ENCODE measurements around the gene TPD52L2.
"Not testable (repeated sequence)": the region's sequence is repeated elsewhere in the genome, so short reads cannot be mapped to it uniquely, and the experiment has no call there.

TPD52L2 gene

GRCh38 chr20:63895952-63896263, 30.8 kb downstream of the TPD52L2 start:
- DNase-seq (ENCODE audit: low spot score), result no peak

- peak; percentile 60 for DNase-seq (ENCODE audit: low spot score)
Observed at GRCh38 chr20:63896264-63897105, 31.4 kb downstream of the TPD52L2 start.

GRCh38 chr20:63897978-63898561, 33.0 kb downstream of the TPD52L2 start:
- no peak for DNase-seq (ENCODE audit: low spot score)

GRCh38 chr20:63898882-63899558, 34.0 kb downstream of the TPD52L2 start:
- no peak for DNase-seq (ENCODE audit: low spot score)

DNA sequence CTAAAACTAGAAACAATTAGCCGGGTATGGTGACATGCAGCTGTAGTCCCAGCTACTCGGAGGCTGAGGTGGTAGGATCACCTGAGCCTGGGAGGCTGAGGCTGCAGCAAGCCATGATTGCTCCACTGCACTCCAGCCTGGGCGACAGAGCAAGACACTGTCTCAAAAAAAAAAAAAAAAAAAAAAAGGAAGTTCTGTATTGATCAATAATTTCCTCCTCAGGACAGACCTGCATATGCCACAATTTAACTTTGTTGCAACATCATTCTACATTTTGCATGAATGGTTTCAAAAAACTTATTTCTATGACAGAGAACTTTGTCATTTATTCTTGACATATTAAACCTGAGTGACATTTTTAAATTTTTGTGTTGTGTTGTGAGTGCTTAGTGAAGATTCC, 35.3 kb downstream of the TPD52L2 start:
- DNase-seq (ENCODE audit: low spot score), result no peak

GRCh38 chr20:63903796-63904561, 38.9 kb downstream of the TPD52L2 start:
- DNase-seq (ENCODE audit: low spot score), result no peak

- DNase-seq (ENCODE audit: low spot score), result no peak
Observed at GRCh38 chr20:63908008-63908682, 43.1 kb downstream of the TPD52L2 start.

GRCh38 chr20:63911176-63911575, 46.1 kb downstream of the TPD52L2 start:
- DNase-seq (ENCODE audit: low spot score), result peak; percentile 60

GRCh38 chr20:63913768-63914167, 48.7 kb downstream of the TPD52L2 start:
- DNase-seq (ENCODE audit: low spot score), result no peak

GRCh38 chr20:63915471-63915870, 50.4 kb downstream of the TPD52L2 start:
- peak; percentile 77 for DNase-seq (ENCODE audit: low spot score)

GRCh38 chr20:63916371-63916939, 51.4 kb downstream of the TPD52L2 start:
- DNase-seq (ENCODE audit: low spot score), result not testable (repeated sequence)

DNA sequence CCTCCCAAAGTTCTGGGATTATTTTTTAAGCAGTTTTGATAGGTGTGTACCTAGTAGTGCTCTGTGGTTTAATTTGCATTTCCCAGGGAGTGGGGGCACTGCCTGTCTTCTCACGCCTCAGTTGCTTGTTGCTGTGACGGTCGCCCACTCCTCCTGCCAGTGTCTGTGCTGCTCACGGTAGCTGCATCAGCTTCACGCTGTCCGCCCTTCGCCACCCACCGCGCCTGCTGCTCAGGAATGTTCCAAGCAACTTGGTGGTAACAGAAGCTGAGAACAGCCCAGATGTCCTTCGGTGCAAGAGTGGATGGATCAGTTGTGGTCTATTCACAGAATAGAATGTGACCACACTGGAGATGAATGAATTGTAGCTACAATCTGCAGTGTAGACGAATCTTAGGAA, 52.7 kb downstream of the TPD52L2 start:
- no peak for DNase-seq (ENCODE audit: low spot score)

DNA sequence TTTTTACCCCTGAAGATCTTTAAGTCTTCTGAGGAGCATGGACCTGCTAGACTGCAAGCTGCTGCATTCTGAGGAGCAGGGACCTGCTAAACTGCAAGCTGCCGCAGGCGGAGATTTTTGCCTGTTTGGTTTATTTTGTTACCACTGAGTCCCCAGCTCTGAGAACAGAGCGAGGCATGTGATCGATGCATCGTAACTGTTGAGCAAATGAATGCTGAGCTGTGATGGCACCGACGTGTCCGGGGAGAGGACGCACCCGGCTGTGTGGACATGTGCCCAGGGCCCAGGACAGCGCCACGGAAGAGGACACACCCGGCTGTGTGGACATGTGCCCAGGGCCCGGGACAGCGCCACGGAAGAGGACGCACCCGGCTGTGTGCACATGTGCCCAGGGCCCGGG, 54.1 kb downstream of the TPD52L2 start:
- peak; percentile 24 for DNase-seq (ENCODE audit: low spot score)

GRCh38 chr20:63920226-63920625, 55.2 kb downstream of the TPD52L2 start:
- DNase-seq (ENCODE audit: low spot score), result no peak

- no peak for DNase-seq (ENCODE audit: low spot score)
Observed at GRCh38 chr20:63923651-63924050, 58.6 kb downstream of the TPD52L2 start.

DNA sequence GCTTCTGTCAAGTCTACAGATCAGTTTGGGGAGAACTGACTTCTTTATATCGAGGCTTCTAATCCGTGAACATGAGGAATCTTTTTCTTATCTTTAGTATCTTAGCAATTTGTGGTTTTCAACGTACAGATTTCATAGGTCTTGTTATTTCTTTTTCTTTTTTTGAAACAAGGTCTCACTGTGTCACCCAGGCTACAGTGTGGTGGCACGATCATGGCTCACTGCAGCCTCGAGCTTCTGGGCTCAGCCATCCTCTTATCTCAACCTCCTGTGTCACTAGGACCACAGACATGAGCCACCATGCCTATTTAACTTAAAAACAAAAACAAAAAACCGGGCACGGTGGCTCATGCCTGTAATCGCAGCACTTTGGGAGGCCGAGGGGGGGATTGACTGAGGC, 59.2 kb downstream of the TPD52L2 start:
- DNase-seq (ENCODE audit: low spot score), result no peak

DNA sequence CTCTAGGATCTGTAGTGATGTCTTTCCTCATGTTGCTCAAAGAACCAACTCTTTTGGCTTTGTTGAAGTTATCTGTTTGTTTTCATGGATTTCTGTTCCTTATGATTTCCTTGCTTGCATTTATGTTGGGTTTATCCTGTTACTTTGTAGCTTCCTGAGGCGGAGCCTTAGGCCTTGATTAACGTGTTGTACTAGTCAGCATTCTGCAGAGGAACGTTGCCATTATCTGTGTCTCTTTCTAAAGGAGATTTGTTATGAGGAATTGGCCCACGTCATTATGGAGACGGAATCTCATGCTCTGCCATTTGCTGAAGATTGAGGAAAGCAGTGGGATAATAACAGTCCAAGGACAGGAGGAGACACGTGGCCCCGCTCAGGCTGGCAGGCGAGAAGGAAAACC, 61.2 kb downstream of the TPD52L2 start:
- DNase-seq (ENCODE audit: low spot score), result no peak

DNA sequence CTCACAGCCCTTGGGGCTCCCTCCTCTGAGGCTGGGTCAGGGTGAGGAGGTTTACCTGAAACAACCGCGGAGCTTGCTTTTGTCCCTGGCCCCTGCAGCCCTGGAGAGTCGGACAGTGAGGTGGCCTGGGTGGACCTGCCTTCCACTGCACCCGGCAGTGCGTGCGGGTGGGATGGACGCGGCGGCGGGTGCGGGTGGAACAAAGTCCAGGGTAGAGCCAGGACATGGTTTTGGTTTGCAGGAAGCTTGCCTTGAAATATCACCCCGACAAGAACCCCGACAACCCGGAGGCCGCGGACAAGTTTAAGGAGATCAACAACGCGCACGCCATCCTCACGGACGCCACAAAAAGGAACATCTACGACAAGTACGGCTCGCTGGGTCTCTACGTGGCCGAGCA, 64.0 kb downstream of the TPD52L2 start:
- DNase-seq (ENCODE audit: low spot score), result no peak

DNA sequence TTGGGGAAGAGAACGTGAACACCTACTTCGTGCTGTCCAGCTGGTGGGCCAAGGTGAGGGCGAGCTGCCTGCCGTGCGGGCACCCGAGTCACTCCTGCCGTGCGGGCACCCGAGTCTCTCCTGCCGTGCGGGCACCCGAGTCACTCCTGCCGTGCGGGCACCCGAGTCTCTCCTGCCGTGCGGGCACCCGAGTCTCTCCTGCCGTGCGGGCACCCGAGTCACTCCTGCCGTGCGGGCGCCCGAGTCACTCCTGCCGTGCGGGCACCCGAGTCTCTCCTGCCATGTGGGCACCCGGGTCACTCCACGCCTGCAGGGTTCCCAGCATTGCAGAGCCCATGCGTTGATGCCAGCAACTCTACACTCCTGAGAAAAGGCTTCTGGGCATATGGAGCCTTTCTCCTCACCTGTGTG, 64.4 kb downstream of the TPD52L2 start:
- not testable (repeated sequence) for DNase-seq (ENCODE audit: low spot score)

DNA sequence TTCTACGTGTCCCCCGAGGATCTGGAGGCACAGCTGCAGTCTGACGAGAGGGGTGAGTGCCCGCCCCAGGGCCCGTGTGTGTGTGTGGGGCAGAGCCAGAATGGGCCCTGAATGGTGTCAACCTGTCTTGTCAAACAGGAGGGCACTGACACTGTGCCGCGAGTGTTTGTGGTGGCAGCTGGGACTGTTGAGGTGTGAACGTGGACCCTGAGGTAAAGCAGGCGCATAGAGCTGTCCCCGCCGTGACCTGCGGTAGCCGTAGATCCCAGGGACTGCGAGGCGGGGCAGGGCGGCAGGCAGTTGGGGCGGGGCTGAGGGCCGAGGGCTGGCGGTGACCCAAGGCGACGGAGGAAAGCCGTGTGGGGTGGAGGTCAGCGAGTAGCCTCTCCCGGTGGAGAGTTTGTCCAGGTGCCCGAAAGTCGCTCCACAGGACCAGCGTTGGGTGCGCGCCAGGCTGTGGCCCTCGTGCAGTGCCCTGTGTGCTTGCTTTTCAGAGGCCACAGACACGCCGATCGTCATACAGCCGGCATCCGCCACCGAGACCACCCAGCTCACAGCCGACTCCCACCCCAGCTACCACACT, 66.0 kb downstream of the TPD52L2 start:
- no peak for DNase-seq (ENCODE audit: low spot score)

DNA sequence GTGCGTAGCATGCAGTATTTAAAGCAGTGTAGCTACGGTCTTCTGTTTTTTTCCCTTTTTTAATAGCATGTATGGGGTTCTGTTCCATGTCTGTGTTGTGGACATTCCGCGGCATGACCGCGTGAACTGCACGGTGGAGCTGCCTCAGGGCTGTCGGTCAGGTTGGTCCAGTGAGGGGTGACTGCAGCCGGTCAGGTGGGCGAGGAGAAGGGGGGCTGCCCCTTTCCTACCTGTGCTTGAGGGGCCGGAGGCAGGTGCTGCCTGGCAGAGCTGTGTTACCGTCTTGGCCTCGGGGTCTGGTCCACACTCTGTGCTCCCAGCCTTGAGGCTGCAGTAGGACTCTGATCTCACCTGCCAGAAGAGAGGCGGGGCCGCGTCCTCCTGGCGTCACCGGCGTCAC, 66.7 kb downstream of the TPD52L2 start:
- DNase-seq (ENCODE audit: low spot score), result no peak
